Activated CD4-positive, CD25-positive, alpha-beta regulatory T cell treated with anti-CD3 and anti-CD28 coated beads, Interleukin-2, amount 50 U/mL, for 72 hours (primary cell): ENCODE data around the gene CRIP3.

Source experiments
- DNase-seq: peaks from one replicate; pipeline ENCODE4 v3.0.0; 2021

CRIP3 gene

GRCh38 chr6:43286980-43287716, 21.5 kb downstream of the CRIP3 start:
- no peak for DNase-seq

GRCh38 chr6:43286456-43286979, 22.1 kb downstream of the CRIP3 start:
- no peak for DNase-seq

GRCh38 chr6:43285832-43286231, 22.8 kb downstream of the CRIP3 start:
- no peak for DNase-seq

GRCh38 chr6:43284991-43285781, 23.4 kb downstream of the CRIP3 start:
- no peak for DNase-seq

- DNase-seq: no peak
Observed at GRCh38 chr6:43283905-43284304, 24.7 kb downstream of the CRIP3 start.

GRCh38 chr6:43283514-43283901, 25.1 kb downstream of the CRIP3 start:
- DNase-seq: no peak

- no peak for DNase-seq
Observed at GRCh38 chr6:43282636-43283513, 25.8 kb downstream of the CRIP3 start.

- DNase-seq: no peak
Observed at GRCh38 chr6:43282060-43282459, 26.6 kb downstream of the CRIP3 start.

GRCh38 chr6:43280234-43280633, 28.4 kb downstream of the CRIP3 start:
- DNase-seq: no peak

- no peak for DNase-seq
Observed at GRCh38 chr6:43278524-43279078, 30.0 kb downstream of the CRIP3 start.

- DNase-seq: no peak
Observed at GRCh38 chr6:43277643-43278523, 30.7 kb downstream of the CRIP3 start.

GRCh38 chr6:43277306-43277642, 31.4 kb downstream of the CRIP3 start:
- DNase-seq: no peak

- DNase-seq: no peak
Observed at GRCh38 chr6:43276577-43277305, 31.9 kb downstream of the CRIP3 start.

GRCh38 chr6:43275801-43276576, 32.6 kb downstream of the CRIP3 start:
- DNase-seq: no peak

- DNase-seq: no peak
Observed at GRCh38 chr6:43274916-43275597, 33.6 kb downstream of the CRIP3 start.

- DNase-seq: no peak
Observed at GRCh38 chr6:43274127-43274915, 34.3 kb downstream of the CRIP3 start.

- no peak for DNase-seq
Observed at GRCh38 chr6:43273707-43274106, 34.9 kb downstream of the CRIP3 start.

- no peak for DNase-seq
Observed at GRCh38 chr6:43271944-43272343, 36.7 kb downstream of the CRIP3 start.
